Body of pancreas (tissue), 4 donors: ENCODE data around the gene ITIH4.

Source experiments
- POLR2A ChIP-seq, 3 donors: fragments of 450-650 bp; IDR thresholded peaks; one replicate each; pipeline ENCODE4 v1.6.1; 2016; ENCODE audit warnings: antibody characterized with exemption in 3 of 3, mild to moderate bottlenecking in 2 of 3
- TF ChIP-seq, protein P1 (sequence below), 7 experiments: fragments of 450-650 bp in 4 of 7; fragments of 200-600 bp in 3 of 7; sonication (generic) in 3 of 7; IDR thresholded peaks; one replicate each; pipeline ENCODE4 v1.5.1; 2016 to 2019; ENCODE audit warnings: antibody characterized with exemption in 7 of 7

DNA sequence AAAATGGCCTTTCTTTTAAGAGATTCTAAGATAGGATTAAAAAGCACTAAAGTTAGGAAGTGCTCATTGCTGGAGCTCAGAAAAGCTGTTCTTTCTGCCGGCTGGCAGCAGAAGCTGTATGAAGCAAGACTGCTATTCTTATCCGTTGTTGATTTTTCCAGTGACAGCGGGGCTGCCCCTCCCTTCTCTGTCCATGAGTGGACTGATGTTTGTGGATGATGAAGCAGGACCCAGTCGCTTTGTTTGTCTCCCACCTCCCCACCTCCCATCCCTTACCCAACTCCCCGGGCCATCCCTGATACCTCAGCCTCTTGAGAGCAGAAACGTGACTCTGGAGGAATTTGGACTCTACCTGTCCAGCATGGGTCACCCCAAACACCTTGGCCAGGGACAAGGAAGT is 14.7 kb upstream of the ITIH4 start:
- TF ChIP-seq POLR2A (IDR thresholded peaks at IDR 0.05): no peak
- TF ChIP-seq, protein P1, sequence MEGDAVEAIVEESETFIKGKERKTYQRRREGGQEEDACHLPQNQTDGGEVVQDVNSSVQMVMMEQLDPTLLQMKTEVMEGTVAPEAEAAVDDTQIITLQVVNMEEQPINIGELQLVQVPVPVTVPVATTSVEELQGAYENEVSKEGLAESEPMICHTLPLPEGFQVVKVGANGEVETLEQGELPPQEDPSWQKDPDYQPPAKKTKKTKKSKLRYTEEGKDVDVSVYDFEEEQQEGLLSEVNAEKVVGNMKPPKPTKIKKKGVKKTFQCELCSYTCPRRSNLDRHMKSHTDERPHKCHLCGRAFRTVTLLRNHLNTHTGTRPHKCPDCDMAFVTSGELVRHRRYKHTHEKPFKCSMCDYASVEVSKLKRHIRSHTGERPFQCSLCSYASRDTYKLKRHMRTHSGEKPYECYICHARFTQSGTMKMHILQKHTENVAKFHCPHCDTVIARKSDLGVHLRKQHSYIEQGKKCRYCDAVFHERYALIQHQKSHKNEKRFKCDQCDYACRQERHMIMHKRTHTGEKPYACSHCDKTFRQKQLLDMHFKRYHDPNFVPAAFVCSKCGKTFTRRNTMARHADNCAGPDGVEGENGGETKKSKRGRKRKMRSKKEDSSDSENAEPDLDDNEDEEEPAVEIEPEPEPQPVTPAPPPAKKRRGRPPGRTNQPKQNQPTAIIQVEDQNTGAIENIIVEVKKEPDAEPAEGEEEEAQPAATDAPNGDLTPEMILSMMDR (IDR thresholded peaks at IDR 0.05): no peak
